ENCODE measurements around the gene CRTC1.

The CRTC1 gene, protein sequence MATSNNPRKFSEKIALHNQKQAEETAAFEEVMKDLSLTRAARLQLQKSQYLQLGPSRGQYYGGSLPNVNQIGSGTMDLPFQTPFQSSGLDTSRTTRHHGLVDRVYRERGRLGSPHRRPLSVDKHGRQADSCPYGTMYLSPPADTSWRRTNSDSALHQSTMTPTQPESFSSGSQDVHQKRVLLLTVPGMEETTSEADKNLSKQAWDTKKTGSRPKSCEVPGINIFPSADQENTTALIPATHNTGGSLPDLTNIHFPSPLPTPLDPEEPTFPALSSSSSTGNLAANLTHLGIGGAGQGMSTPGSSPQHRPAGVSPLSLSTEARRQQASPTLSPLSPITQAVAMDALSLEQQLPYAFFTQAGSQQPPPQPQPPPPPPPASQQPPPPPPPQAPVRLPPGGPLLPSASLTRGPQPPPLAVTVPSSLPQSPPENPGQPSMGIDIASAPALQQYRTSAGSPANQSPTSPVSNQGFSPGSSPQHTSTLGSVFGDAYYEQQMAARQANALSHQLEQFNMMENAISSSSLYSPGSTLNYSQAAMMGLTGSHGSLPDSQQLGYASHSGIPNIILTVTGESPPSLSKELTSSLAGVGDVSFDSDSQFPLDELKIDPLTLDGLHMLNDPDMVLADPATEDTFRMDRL

GRCh38 chr19:18683109-18683957 is at the start of gene CRTC1:
Gene CRTC1 (plus strand): TSS chr19:18683680. CDS start chr19:18683703, 23 bp downstream.
- WGBS (ENCODE audit: insufficient coverage, insufficient read length): no CpG with 5 or more reads among the region's 93 CpGs
- no peaks in the 10 kb centered on the region for H3K36me3 ChIP-seq (ENCODE audit: control insufficient read depth, insufficient read depth, low read length)
- H3K4me1 ChIP-seq (ENCODE audit: control insufficient read depth, insufficient read depth, low read length): peaks cover 3% of the 10 kb centered on the region
- no peak within 1 kb of the TSS for H3K27ac ChIP-seq (ENCODE audit: low read length)
- peak within 1 kb of the TSS; percentile 91 for H3K4me3 ChIP-seq (ENCODE audit: low read length)
- DNase-seq (ENCODE audit: low read depth, low spot score): no peak
- no peaks in the 10 kb centered on the region for H3K27me3 ChIP-seq (ENCODE audit: control insufficient read depth, insufficient read depth, low read length)
- H3K9me3 ChIP-seq (ENCODE audit: control insufficient read depth, insufficient read depth, low read length): no peaks in the 10 kb centered on the region

GRCh38 chr19:18634612-18635297 is 48.7 kb upstream of the CRTC1 start:
- no peaks in the 10 kb centered on the region for H3K36me3 ChIP-seq (ENCODE audit: control insufficient read depth, insufficient read depth, low read length)
- no peak for DNase-seq (ENCODE audit: low read depth, low spot score)
- H3K4me1 ChIP-seq (ENCODE audit: control insufficient read depth, insufficient read depth, low read length): peaks cover 10% of the 10 kb centered on the region
- no CpG with 5 or more reads among the region's 12 CpGs for WGBS (ENCODE audit: insufficient coverage, insufficient read length)
- no peaks in the 10 kb centered on the region for H3K9me3 ChIP-seq (ENCODE audit: control insufficient read depth, insufficient read depth, low read length)
- no peak overlapping the region for H3K4me3 ChIP-seq (ENCODE audit: low read length)
- H3K27me3 ChIP-seq (ENCODE audit: control insufficient read depth, insufficient read depth, low read length): no peaks in the 10 kb centered on the region
- H3K27ac ChIP-seq (ENCODE audit: low read length): no peak overlapping the region

GRCh38 chr19:18635831-18636182 is 47.7 kb upstream of the CRTC1 start:
- no peaks in the 10 kb centered on the region for H3K9me3 ChIP-seq (ENCODE audit: control insufficient read depth, insufficient read depth, low read length)
- no peaks in the 10 kb centered on the region for H3K27me3 ChIP-seq (ENCODE audit: control insufficient read depth, insufficient read depth, low read length)
- WGBS (ENCODE audit: insufficient coverage, insufficient read length): no CpG with 5 or more reads among the region's 6 CpGs
- DNase-seq (ENCODE audit: low read depth, low spot score): no peak
- no peak overlapping the region for H3K27ac ChIP-seq (ENCODE audit: low read length)
- no peak overlapping the region; the same call in 1 of the 2 replicates for H3K4me3 ChIP-seq (ENCODE audit: low read length)
- peaks cover 10% of the 10 kb centered on the region for H3K4me1 ChIP-seq (ENCODE audit: control insufficient read depth, insufficient read depth, low read length)
- H3K36me3 ChIP-seq (ENCODE audit: control insufficient read depth, insufficient read depth, low read length): no peaks in the 10 kb centered on the region

DNA sequence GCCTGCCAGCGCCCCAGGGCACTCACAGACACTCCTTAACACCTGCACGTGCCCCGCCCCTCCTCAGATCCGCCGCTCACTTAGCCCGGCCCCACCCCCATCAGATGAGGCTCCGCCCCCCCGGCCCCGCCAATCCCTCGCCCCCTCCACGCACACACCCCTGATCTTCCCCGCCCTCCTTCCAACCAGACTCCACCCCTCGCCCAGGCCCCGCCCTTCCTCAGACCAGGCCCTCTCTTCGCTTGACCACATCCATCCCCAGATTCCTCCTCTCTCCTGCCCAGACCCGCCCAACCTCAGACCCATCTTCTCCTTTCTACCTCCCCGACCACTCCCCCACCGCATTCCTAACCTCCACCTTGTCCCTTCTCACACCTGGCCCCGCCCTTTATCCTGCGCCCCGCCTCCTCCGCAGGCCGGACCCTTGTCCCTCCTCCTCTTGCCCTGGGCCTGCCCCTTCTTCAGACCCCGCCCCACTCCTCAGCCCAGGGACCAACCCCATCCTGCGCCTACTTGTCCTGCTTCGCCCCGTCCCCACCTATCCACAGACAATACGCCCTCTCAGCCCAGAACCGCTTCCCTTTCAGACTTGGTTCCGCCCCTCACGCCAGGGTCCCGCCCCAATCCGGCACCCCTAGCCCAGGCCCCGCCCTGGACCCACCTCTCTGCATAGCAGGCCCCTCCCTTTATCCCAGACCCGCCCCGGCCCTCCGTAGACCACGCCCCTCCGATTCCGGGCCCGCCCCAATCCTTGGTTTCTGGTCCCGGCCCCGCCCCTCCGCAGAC is 47.1 kb upstream of the CRTC1 start:
- Histone ChIP-seq H3K4me1 (ENCODE audit: control insufficient read depth, insufficient read depth, low read length) (peaks cover 10% of the 10 kb centered on the region), H3K27ac (ENCODE audit: low read length) (no peak overlapping the region), H3K27me3 (ENCODE audit: control insufficient read depth, insufficient read depth, low read length) (no peaks in the 10 kb centered on the region), H3K36me3 (ENCODE audit: control insufficient read depth, insufficient read depth, low read length) (no peaks in the 10 kb centered on the region), H3K4me3 (ENCODE audit: low read length) (peak overlapping the region; percentile 57; the same call in 1 of the 2 replicates), H3K9me3 (ENCODE audit: control insufficient read depth, insufficient read depth, low read length) (no peaks in the 10 kb centered on the region)
- no CpG with 5 or more reads among the region's 44 CpGs for whole genome bisulfite sequencing (ENCODE audit: insufficient coverage, insufficient read length)
- DNase-seq (ENCODE audit: low read depth, low spot score): peak; percentile 80

DNA sequence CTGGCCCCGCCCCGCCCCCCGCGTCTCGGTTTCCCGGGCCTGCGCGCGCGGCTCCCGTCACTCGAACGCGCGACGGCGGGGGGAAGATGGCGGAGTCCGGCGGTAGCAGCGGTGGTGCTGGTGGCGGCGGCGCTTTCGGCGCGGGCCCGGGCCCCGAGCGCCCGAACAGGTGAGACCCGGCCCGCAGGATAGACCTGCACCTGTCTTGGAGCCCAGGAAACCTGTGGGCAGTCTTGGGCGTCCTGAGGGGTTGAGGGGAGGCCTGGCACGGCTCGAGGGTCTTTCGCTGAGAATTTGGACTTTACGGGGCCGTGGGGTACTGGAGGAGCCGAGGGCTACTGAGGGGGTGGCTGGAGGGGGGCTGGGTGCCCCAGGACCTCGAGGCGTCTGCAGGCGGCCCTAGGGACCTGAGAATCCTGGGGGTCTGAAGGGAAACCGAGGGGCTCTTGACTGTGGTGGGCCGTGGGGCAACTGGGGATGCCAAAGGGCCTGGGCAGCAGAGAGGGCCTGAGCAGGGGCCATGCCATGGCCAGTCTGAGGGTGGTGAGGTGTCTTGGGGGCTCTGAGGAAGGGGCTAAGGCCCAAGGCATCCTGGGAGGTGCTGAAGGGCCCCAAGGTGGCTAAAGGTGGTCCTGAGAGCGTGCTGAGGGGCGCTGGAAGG is 46.4 kb upstream of the CRTC1 start, which contains the start of gene KLHL26:
Gene KLHL26, plus strand, starts transcription at position 60 of the 661 bp plus-strand sequence. Its CDS starts 27 bp downstream, at position 87.
- H3K9me3 ChIP-seq (ENCODE audit: control insufficient read depth, insufficient read depth, low read length): no peaks in the 10 kb centered on the region
- no peaks in the 10 kb centered on the region for H3K36me3 ChIP-seq (ENCODE audit: control insufficient read depth, insufficient read depth, low read length)
- no peak for DNase-seq (ENCODE audit: low read depth, low spot score)
- H3K27me3 ChIP-seq (ENCODE audit: control insufficient read depth, insufficient read depth, low read length): no peaks in the 10 kb centered on the region
- peaks cover 10% of the 10 kb centered on the region for H3K4me1 ChIP-seq (ENCODE audit: control insufficient read depth, insufficient read depth, low read length)
- no peak within 1 kb of the TSS for H3K27ac ChIP-seq (ENCODE audit: low read length)
- H3K4me3 ChIP-seq (ENCODE audit: low read length): peak within 1 kb of the TSS; percentile 79
- WGBS (ENCODE audit: insufficient coverage, insufficient read length): no CpG with 5 or more reads among the region's 47 CpGs

DNA sequence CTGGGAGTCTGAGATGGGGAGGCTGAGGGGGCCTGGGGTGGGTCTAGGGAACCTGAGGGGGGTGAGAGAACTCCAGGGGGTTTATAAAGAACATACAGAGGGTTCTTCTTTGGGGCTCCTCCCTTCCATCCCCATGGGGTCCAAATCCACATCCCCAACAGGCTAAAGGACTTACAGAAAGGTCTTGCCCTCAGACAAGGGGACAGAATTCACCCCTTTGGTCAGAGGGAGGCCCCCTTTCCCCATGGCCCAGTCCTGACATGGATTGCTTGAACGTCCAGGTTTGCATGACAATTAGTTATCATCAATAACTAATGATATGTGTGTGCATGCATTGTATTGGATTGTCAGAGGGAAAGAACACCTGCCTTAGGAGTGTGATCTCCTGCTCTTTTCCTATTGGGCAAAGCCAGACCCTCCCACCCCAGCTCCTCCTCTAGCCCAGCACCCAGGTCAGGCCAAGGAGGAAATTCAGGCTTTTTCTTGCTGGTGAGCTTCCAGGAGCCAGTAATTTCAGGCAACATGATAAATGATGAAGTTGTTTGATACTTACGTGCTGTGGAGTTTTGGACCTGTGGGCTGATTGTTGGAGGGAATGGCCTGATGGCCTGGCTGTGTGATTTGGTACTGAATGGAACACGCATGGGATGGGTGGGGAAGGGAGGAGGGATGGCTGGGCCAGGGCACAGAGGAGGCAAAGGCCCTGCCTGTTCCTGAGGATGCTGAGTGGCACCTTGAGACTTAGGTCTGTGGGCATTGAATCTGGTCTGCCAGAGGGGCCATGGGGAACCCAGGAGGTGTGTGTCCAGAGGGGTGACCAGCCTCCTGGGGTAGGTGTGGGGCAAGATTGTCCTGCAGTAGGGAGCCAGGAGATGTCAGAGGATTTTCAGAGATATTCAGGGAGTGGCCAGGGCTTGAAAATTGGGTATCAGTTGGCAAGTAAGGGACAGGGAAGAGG is 45.5 kb upstream of the CRTC1 start:
- H3K27me3 ChIP-seq (ENCODE audit: control insufficient read depth, insufficient read depth, low read length): no peaks in the 10 kb centered on the region
- peaks cover 10% of the 10 kb centered on the region for H3K4me1 ChIP-seq (ENCODE audit: control insufficient read depth, insufficient read depth, low read length)
- WGBS (ENCODE audit: insufficient coverage, insufficient read length): no CpG with 5 or more reads among the region's 3 CpGs
- no peak overlapping the region; the same call in none of the 2 replicates for H3K4me3 ChIP-seq (ENCODE audit: low read length)
- DNase-seq (ENCODE audit: low read depth, low spot score): no peak
- H3K36me3 ChIP-seq (ENCODE audit: control insufficient read depth, insufficient read depth, low read length): no peaks in the 10 kb centered on the region
- H3K27ac ChIP-seq (ENCODE audit: low read length): no peak overlapping the region
- no peaks in the 10 kb centered on the region for H3K9me3 ChIP-seq (ENCODE audit: control insufficient read depth, insufficient read depth, low read length)

GRCh38 chr19:18639706-18640243 is 43.7 kb upstream of the CRTC1 start:
- no peaks in the 10 kb centered on the region for H3K36me3 ChIP-seq (ENCODE audit: control insufficient read depth, insufficient read depth, low read length)
- no peaks in the 10 kb centered on the region for H3K27me3 ChIP-seq (ENCODE audit: control insufficient read depth, insufficient read depth, low read length)
- WGBS (ENCODE audit: insufficient coverage, insufficient read length): no CpG with 5 or more reads among the region's 8 CpGs

DNA sequence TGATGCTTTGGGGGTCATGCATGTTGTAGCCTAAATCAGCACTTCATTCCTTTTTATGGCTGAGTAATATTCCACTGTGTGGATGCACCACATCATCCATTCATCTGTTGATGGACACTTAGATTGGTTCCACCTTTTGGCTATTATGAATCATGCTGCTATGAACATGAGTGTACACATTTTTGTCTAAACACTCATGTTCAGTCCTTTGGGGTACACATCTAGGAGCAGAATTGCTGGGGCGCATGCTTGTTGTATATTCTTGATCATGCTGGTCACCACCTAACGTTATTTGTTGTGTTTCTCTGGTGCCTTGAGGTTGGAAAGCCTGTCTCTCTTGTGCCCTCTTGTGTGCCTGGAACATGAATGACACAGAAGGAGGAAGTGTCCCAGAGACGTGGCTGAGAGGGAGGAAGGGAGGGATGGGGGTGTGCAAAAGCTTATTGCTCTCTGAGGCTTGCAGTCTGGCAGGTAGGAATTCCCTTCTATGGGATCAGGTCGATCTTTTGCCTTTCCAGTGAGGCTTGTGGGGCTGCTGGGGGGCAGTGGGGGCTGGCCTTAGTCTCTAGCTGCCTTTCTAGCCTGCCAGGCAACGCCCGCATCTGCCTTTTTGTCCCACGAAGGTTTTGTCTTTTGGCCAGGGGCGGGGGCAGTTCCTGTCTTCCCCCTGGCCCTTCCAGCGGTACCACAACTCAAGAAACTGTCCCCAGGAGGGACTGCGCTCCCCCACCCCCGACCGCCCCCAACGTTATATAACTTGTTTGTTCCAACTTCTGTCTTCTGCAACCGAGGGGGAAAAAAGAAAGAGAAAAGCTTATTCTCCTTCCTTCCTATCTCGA is 39.1 kb upstream of the CRTC1 start:
- H3K27ac ChIP-seq (ENCODE audit: low read length): no peak overlapping the region
- no peaks in the 10 kb centered on the region for H3K9me3 ChIP-seq (ENCODE audit: control insufficient read depth, insufficient read depth, low read length)
- no peak overlapping the region for H3K4me3 ChIP-seq (ENCODE audit: low read length)
- H3K4me1 ChIP-seq (ENCODE audit: control insufficient read depth, insufficient read depth, low read length): peaks cover 3% of the 10 kb centered on the region; the same call in 1 of the 2 replicates
- no peaks in the 10 kb centered on the region for H3K27me3 ChIP-seq (ENCODE audit: control insufficient read depth, insufficient read depth, low read length)
- H3K36me3 ChIP-seq (ENCODE audit: control insufficient read depth, insufficient read depth, low read length): no peaks in the 10 kb centered on the region
- DNase-seq (ENCODE audit: low read depth, low spot score): no peak
- no CpG with 5 or more reads among the region's 15 CpGs for WGBS (ENCODE audit: insufficient coverage, insufficient read length)

More at GRCh38 chr19:18639706-18640243, 43.7 kb upstream of the CRTC1 start:
- Histone ChIP-seq H3K4me1 (ENCODE audit: control insufficient read depth, insufficient read depth, low read length) (peaks cover 10% of the 10 kb centered on the region), H3K9me3 (ENCODE audit: control insufficient read depth, insufficient read depth, low read length) (no peaks in the 10 kb centered on the region), H3K4me3 (ENCODE audit: low read length) (no peak overlapping the region), H3K27ac (ENCODE audit: low read length) (no peak overlapping the region)
- DNase-seq (ENCODE audit: low read depth, low spot score): no peak

Data from iPS DF 6.9 (cell line).